B cell (primary cell): Measurements from ENCODE around the gene ARMC10. TPM values are rescaled to one million over a fixed set of nuclear protein-coding genes. Genes with fewer than 3 reads are reported as not detected.

Experiments used
- ATAC-seq: fragments of 200-7000 bp; cut with Tn5 transposase; one replicate; pipeline ENCODE4 v1.10.0; 2021; ENCODE audit warnings: low read depth, mild to moderate bottlenecking, moderate number of reproducible peaks, moderate library complexity
- CTCF ChIA-PET: fragments of 350-600 bp; sonication (Branson Sonifier 250); formaldehyde crosslinking; loops from one replicate; lab custom pipeline; 2021; ENCODE audit warnings: antibody characterized with exemption, inconsistent platforms; lab: Charles Lee
- POLR2A ChIA-PET: fragments of 350-600 bp; sonication (Branson Sonifier 250); formaldehyde crosslinking; loops from one replicate; lab custom pipeline; 2021; ENCODE audit warnings: antibody characterized with exemption; lab: Charles Lee
- DNase-seq: peaks from one replicate; pipeline ENCODE4 v3.0.0; 2013
- H2AFZ ChIP-seq: 2 replicates; pipeline ENCODE4 v1.6.1; 2012; ENCODE audit warnings: mild to moderate bottlenecking, low read depth, low read length; ENCODE audit not compliant: insufficient read depth, poor library complexity, severe bottlenecking
- H3K27ac ChIP-seq, 2 donors: 1 replicate in 1 of 2; 2 replicates in 1 of 2; pipeline ENCODE4 v1.5.1; 2012 to 2013; ENCODE audit warnings: low read length in 2 of 2, mild to moderate bottlenecking in 2 of 2, moderate library complexity in 1 of 2
- H3K27me3 ChIP-seq, 4 experiments: fragments of 200-600 bp in 1 of 4; sonication (generic) in 1 of 4; replicated peaks in 1 of 4; 1 replicate in 2 of 4; 2 replicates in 2 of 4; pipeline versions ENCODE4 v1.6.1 to v1.7.0; 2013 to 2016; ENCODE audit warnings: low read length in 3 of 4, mild to moderate bottlenecking in 2 of 4, mixed read lengths in 1 of 4, moderate library complexity in 1 of 4; ENCODE audit not compliant: insufficient read depth in 4 of 4, control insufficient read depth in 3 of 4; ENCODE audit errors: control extremely low read depth in 1 of 4
- H3K36me3 ChIP-seq, 2 experiments: replicated peaks in 1 of 2; 1 replicate in 1 of 2; 2 replicates in 1 of 2; pipeline versions ENCODE4 v1.6.1 to v1.7.1; 2013; ENCODE audit warnings: low read length in 1 of 2; ENCODE audit not compliant: insufficient read depth in 2 of 2, control insufficient read depth in 1 of 2; ENCODE audit errors: control extremely low read depth in 1 of 2, extremely low read depth in 1 of 2
- H3K4me1 ChIP-seq, 2 donors: fragments of 200-600 bp in 1 of 2; sonication (generic) in 1 of 2; 1 replicate in 1 of 2; 2 replicates in 1 of 2; pipeline versions ENCODE4 v1.5.1 to v1.6.1; 2013 to 2017; ENCODE audit warnings: low read length in 2 of 2; ENCODE audit not compliant: control insufficient read depth in 2 of 2, insufficient read depth in 2 of 2
- H3K4me2 ChIP-seq: replicated peaks from 2 replicates; pipeline ENCODE3; 2012; ENCODE audit warnings: mild to moderate bottlenecking, low read depth, low read length; ENCODE audit not compliant: poor library complexity, severe bottlenecking
- H3K4me3 ChIP-seq, 5 experiments: fragments of 200-600 bp in 1 of 5; sonication (generic) in 1 of 5; 1 replicate in 3 of 5; 2 replicates in 2 of 5; pipeline versions ENCODE4 v1.5.1 to v1.7.0; 2011 to 2016; ENCODE audit warnings: low read length in 4 of 5, mild to moderate bottlenecking in 4 of 5, low read depth in 2 of 5, control low read depth in 1 of 5, moderate library complexity in 1 of 5; ENCODE audit not compliant: insufficient read depth in 1 of 5; ENCODE audit errors: control extremely low read depth in 1 of 5, extremely low read depth in 1 of 5
- H3K79me2 ChIP-seq: fragments of 200-600 bp; sonication (generic); one replicate; pipeline ENCODE4 v1.6.0; 2016; ENCODE audit warnings: low read length; ENCODE audit not compliant: control insufficient read depth, insufficient read depth
- H3K9ac ChIP-seq: fragments of 200-600 bp; sonication (generic); 2 replicates; pipeline ENCODE4 v1.6.1; 2017; ENCODE audit warnings: mild to moderate bottlenecking, low read length, moderate library complexity
- H3K9me3 ChIP-seq, 3 donors: one replicate each; pipeline versions ENCODE4 v1.6.1 to v1.7.1; 2013; ENCODE audit warnings: low read length in 2 of 3; ENCODE audit not compliant: control insufficient read depth in 2 of 3, insufficient read depth in 1 of 3; ENCODE audit errors: control extremely low read depth in 1 of 3
- H4K20me1 ChIP-seq: 2 replicates; pipeline ENCODE4 v1.6.0; 2012; ENCODE audit warnings: mild to moderate bottlenecking, low read length; ENCODE audit not compliant: insufficient read depth, control insufficient read depth, poor library complexity, severe bottlenecking
- H3K27ac Mint-ChIP-seq: one replicate; pipeline ENCODE4 v1.8.0; 2021; ENCODE audit warnings: mixed read lengths
- H3K27me3 Mint-ChIP-seq: one replicate; pipeline ENCODE4 v1.8.0; 2021; ENCODE audit warnings: mixed read lengths
- H3K4me1 Mint-ChIP-seq: one replicate; pipeline ENCODE4 v1.8.0; 2021; ENCODE audit warnings: mixed read lengths
- H3K4me3 Mint-ChIP-seq: one replicate; pipeline ENCODE4 v1.8.0; 2021; ENCODE audit warnings: mixed read lengths
- H3K9me3 Mint-ChIP-seq: one replicate; pipeline ENCODE4 v1.8.0; 2022; ENCODE audit warnings: mixed read lengths; ENCODE audit not compliant: insufficient read depth
- CTCF ChIP-seq: fragments of 200-600 bp; IDR thresholded peaks from one replicate; pipeline ENCODE4 v1.8.0; 2022; ENCODE audit warnings: antibody characterized with exemption, mild to moderate bottlenecking
- EZH2 ChIP-seq: IDR thresholded peaks from 2 replicates; pipeline ENCODE4 v1.6.1; 2012; ENCODE audit warnings: borderline replicate concordance, low read depth, mild to moderate bottlenecking, moderate library complexity, low read length; ENCODE audit not compliant: insufficient read depth, poor library complexity, severe bottlenecking
- WGBS: methylation state at CpG from one replicate; pipeline ENCODE4 v1.1.5; 2013; ENCODE audit warnings: missing lambda C conversion rate; ENCODE audit not compliant: insufficient coverage; 5-methylcytosine and 5-hydroxymethylcytosine counted together
- intact Hi-C: fragments of 100-400 bp; cut with micrococcal nuclease; formaldehyde crosslinking; loops from one replicate; pipeline ENCODE4 v1.10.0; 2022
- polyA plus RNA-seq: library from polyadenylated mRNA; depleted of rRNA; stranded (reverse); fragments of >200 nt; gene quantifications from 2 replicates; pipeline ENCODE4 v1.2.3, GENCODE V29; 2012
- total RNA-seq, 2 donors: library from RNA; stranded (reverse); fragments of 120-200 nt in 1 of 2; gene quantifications; 1 replicate in 1 of 2; 2 replicates in 1 of 2; pipeline versions ENCODE4 v1.2.3 to v1.2.4, GENCODE V29; 2013 to 2022

Gene ARMC10
- total and polyA plus RNA-seq, 2 donors (not counting 1 experiment from before 2014, with no cell fraction given) = 7.3 to 24.2 TPM

DNA sequence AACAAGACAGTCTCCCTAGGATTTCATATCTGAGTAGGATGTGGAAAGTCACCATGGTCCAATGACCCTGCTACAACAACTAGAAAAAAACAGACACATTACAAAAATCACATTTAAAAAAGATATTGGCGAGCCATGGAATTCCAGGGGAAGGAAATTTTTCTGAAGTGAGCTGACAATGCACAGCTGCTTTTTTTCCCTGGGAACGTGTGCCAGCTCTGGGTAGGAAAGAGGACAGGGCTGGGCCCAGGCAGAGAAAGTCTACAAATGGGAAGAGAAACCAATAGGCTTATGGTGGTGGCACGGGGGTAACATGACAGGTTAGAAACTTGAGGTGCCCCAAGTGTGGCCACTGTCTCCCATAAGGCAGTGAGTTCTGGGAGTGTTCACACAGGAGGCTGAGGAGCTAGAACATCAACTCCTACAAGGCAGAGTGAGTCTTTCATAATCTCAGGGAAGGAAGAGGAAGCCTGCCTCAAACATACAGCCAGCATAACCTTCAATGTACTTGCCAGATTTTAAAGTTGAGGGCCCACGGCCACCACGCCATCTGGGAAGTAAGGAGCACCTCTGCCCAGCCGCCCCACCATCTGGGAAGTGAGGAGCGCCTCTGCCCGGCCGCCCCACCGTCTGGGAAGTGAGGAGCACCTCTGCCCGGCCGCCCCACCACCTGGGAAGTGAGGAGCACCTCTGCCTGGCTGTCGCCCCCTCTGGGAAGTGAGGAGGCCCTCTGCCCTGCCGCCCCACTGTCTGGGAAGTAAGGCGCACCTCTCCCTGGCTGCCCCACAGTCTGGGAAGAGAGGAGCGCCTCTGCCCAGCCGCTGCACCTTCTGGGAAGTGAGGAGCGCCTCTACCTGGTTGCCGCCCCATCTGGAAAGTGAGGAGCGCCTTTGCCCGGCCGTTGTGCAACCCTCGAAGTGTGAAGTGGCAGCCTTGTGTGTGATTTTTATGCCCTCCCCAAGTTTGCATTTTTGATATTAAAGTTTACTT is 6.2 kb upstream of the ARMC10 start:
- Histone ChIP-seq H4K20me1 (no peaks in the 10 kb centered on the region), H3K4me1 (no peaks in the 10 kb centered on the region), H3K79me2 (no peaks in the 10 kb centered on the region), H2AFZ (no peak overlapping the region), H3K4me3 (no peak overlapping the region), H3K36me3 (no peaks in the 10 kb centered on the region), H3K27ac (no peak overlapping the region), H3K9ac (no peak overlapping the region), H3K4me2 (no peak overlapping the region), H3K9me3 (no peaks in the 10 kb centered on the region), H3K27me3 (no peaks in the 10 kb centered on the region)
- Mint-ChIP-seq H3K27ac (no peak overlapping the region), H3K4me1 (peaks cover under 1% of the 10 kb centered on the region), H3K9me3 (no peaks in the 10 kb centered on the region), H3K27me3 (no peaks in the 10 kb centered on the region), H3K4me3 (no peak overlapping the region)
- ATAC-seq (no peak), DNase-seq (no peak)
- intact Hi-C loops = no loop called here
- 96% methylated on average over 21 of the region's 23 CpGs for WGBS
- CTCF ChIA-PET = interaction anchor here (1.3 kb wide), 1 partner anchor 310 kb away, joined by 7 read pairs; no protein-coding TSS in a partner anchor
- no peak for TF ChIP-seq EZH2
- no peak for TF ChIP-seq CTCF
- POLR2A ChIA-PET = no interaction called here

GRCh38 chr7:103071000-103071399 is 3.9 kb upstream of the ARMC10 start:
- CTCF ChIA-PET = interaction anchor here (1.3 to 6.5 kb wide), 3 partner anchors 9 to 13 kb away, joined by 3 to 40 read pairs (median 3); no protein-coding TSS in a partner anchor
- Histone ChIP-seq H3K27me3 (no peaks in the 10 kb centered on the region), H3K9ac (no peak overlapping the region), H3K4me3 (no peak overlapping the region), H3K4me1 (peaks cover 9 to 13% of the 10 kb centered on the region in 2 donors), H3K36me3 (no peaks in the 10 kb centered on the region), H4K20me1 (no peaks in the 10 kb centered on the region), H2AFZ (no peak overlapping the region), H3K27ac (no peak overlapping the region), H3K4me2 (no peak overlapping the region), H3K9me3 (no peaks in the 10 kb centered on the region), H3K79me2 (peaks cover 6% of the 10 kb centered on the region)
- Mint-ChIP-seq H3K4me1 (peaks cover 17% of the 10 kb centered on the region), H3K9me3 (no peaks in the 10 kb centered on the region), H3K4me3 (no peak overlapping the region), H3K27ac (no peak overlapping the region), H3K27me3 (no peaks in the 10 kb centered on the region)
- no peak for ATAC-seq
- WGBS = no CpG with 5 or more reads among the region's 2 CpGs
- TF ChIP-seq EZH2 (no peak), CTCF (no peak)
- DNase-seq = no peak
- POLR2A ChIA-PET = no interaction called here
- intact Hi-C loops = loop anchor here (5.0 kb wide), 1 partner anchor 276 kb away; the partner anchor contains the start of gene PSMC2
